HG02678 (cell line): Measurements from ENCODE around the gene ERAL1.
"Not testable (repeated sequence)": the region's sequence is repeated elsewhere in the genome, so short reads cannot be mapped to it uniquely, and the experiment has no call there.

ENCODE experiments used
- ATAC-seq: cut with Tn5 transposase; IDR thresholded peaks from one replicate; pipeline ENCODE4 v1.9.1; 2021; ENCODE audit warnings: mild to moderate bottlenecking, moderate library complexity; ENCODE audit not compliant: unreplicated experiment

ERAL1 gene

GRCh38 chr17:28854457-28855335 lies at the start of gene ERAL1:
Gene ERAL1, plus strand, starts transcription at chr17:28855016. Its CDS starts 19 bp downstream, at chr17:28855035.
- peak; percentile 97 for ATAC-seq

- no peak for ATAC-seq
Observed at GRCh38 chr17:28807925-28808634, 46.7 kb upstream of the ERAL1 start.

GRCh38 chr17:28810437-28810836 lies 44.4 kb upstream of the ERAL1 start:
- no peak for ATAC-seq

GRCh38 chr17:28811651-28812090 lies 43.1 kb upstream of the ERAL1 start:
- peak; percentile 3 for ATAC-seq

GRCh38 chr17:28812091-28812747 lies 42.6 kb upstream of the ERAL1 start:
- peak; percentile 99 for ATAC-seq

- ATAC-seq: no peak
Observed at GRCh38 chr17:28812748-28813377, 42.0 kb upstream of the ERAL1 start.

GRCh38 chr17:28816540-28816939 lies 38.3 kb upstream of the ERAL1 start:
- ATAC-seq: no peak

GRCh38 chr17:28818819-28819221 lies 36.0 kb upstream of the ERAL1 start:
- ATAC-seq: no peak

GRCh38 chr17:28819582-28819981 lies 35.2 kb upstream of the ERAL1 start:
- no peak for ATAC-seq

GRCh38 chr17:28827672-28828071 lies 27.1 kb upstream of the ERAL1 start:
- ATAC-seq: no peak

GRCh38 chr17:28828294-28829040 lies 26.3 kb upstream of the ERAL1 start:
- ATAC-seq: no peak

GRCh38 chr17:28834420-28834819 lies 20.4 kb upstream of the ERAL1 start:
- ATAC-seq: no peak

- not testable (repeated sequence) for ATAC-seq
Observed at GRCh38 chr17:28836541-28836940, 18.3 kb upstream of the ERAL1 start.

GRCh38 chr17:28839221-28839620 lies 15.6 kb upstream of the ERAL1 start:
- ATAC-seq: no peak

GRCh38 chr17:28841901-28842281 lies 12.9 kb upstream of the ERAL1 start:
- ATAC-seq: no peak

GRCh38 chr17:28842282-28843012 lies 12.4 kb upstream of the ERAL1 start, which contains the start of gene FAM222B:
Gene FAM222B, minus strand, starts transcription at chr17:28842790. Its CDS starts 76,123 bp downstream, at chr17:28766667.
- peak; percentile 90 for ATAC-seq

- ATAC-seq: no peak
Observed at GRCh38 chr17:28843816-28844148, 11.0 kb upstream of the ERAL1 start.

GRCh38 chr17:28846231-28846630 lies 8.6 kb upstream of the ERAL1 start:
- ATAC-seq: no peak

GRCh38 chr17:28846699-28847098 lies 8.1 kb upstream of the ERAL1 start:
- ATAC-seq: not testable (repeated sequence)

- not testable (repeated sequence) for ATAC-seq
Observed at GRCh38 chr17:28848667-28849066, 6.1 kb upstream of the ERAL1 start.
